Measurements from ENCODE around the gene AURKAIP1. TPM values are rescaled to one million over a fixed set of nuclear protein-coding genes. Genes with fewer than 3 reads are reported as not detected.
A peak's percentile ranks its signal among the peaks of the same experiment; 100 is the strongest.

AURKAIP1 gene
- total and polyA plus RNA-seq, 2 of the 13 experiments (the other 11 are each of a cell fraction or from before 2014, with no cell fraction given): 69.5 to 175 TPM

- TF ChIP-seq CAMTA2 (CRISPR knock-in tag; IDR thresholded peaks at IDR 0.05; ENCODE audit: borderline replicate concordance): no peak
- no peak for TF ChIP-seq STAG1 (CRISPR knock-in tag; IDR thresholded peaks at IDR 0.05)
- TF ChIP-seq ZBTB33 (CRISPR knock-in tag; IDR thresholded peaks at IDR 0.05): no peak
- TF ChIP-seq ZNF788 (CRISPR knock-in tag; IDR thresholded peaks at IDR 0.05; ENCODE audit: borderline replicate concordance): no peak
- TF ChIP-seq SIN3A (IDR thresholded peaks at IDR 0.05; ENCODE audit: borderline replicate concordance, low read depth, low read length): no peak
- TF ChIP-seq PATZ1 (CRISPR knock-in tag; IDR thresholded peaks at IDR 0.05): no peak
- no peak for TF ChIP-seq ARID3A (IDR thresholded peaks at IDR 0.05; ENCODE audit: low read depth, low read length)
- TF ChIP-seq FOXA3 (CRISPR knock-in tag; IDR thresholded peaks at IDR 0.05): no peak
- TF ChIP-seq ZNF224 (CRISPR knock-in tag; IDR thresholded peaks at IDR 0.05): no peak
- TF ChIP-seq ZNF543 (CRISPR knock-in tag; IDR thresholded peaks at IDR 0.05): 0 out of 2 replicates have a peak, but pooled peaks have one; percentile 53
- no peak for TF ChIP-seq HBP1 (CRISPR knock-in tag; IDR thresholded peaks at IDR 0.05; ENCODE audit: low read depth)
- TF ChIP-seq, protein P1, sequence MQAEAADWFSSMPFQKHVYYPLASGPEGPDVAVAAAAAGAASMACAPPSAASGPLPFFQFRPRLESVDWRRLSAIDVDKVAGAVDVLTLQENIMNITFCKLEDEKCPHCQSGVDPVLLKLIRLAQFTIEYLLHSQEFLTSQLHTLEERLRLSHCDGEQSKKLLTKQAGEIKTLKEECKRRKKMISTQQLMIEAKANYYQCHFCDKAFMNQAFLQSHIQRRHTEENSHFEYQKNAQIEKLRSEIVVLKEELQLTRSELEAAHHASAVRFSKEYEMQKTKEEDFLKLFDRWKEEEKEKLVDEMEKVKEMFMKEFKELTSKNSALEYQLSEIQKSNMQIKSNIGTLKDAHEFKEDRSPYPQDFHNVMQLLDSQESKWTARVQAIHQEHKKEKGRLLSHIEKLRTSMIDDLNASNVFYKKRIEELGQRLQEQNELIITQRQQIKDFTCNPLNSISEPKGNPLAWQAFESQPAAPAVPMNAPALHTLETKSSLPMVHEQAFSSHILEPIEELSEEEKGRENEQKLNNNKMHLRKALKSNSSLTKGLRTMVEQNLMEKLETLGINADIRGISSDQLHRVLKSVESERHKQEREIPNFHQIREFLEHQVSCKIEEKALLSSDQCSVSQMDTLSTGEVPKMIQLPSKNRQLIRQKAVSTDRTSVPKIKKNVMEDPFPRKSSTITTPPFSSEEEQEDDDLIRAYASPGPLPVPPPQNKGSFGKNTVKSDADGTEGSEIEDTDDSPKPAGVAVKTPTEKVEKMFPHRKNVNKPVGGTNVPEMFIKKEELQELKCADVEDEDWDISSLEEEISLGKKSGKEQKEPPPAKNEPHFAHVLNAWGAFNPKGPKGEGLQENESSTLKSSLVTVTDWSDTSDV (CRISPR knock-in tag; IDR thresholded peaks at IDR 0.05): 0 out of 2 replicates have a peak, but pooled peaks have one; percentile 55
- TF ChIP-seq FOXK1 (CRISPR knock-in tag; IDR thresholded peaks at IDR 0.05; ENCODE audit: borderline replicate concordance, low read depth): no peak
- no peak for TF ChIP-seq KLF13 (CRISPR knock-in tag; IDR thresholded peaks at IDR 0.05)
- TF ChIP-seq DNMT3B (CRISPR knock-in tag; conservative IDR thresholded peaks at IDR 0.05): no peak
- TF ChIP-seq ATF2 (CRISPR knock-in tag; IDR thresholded peaks at IDR 0.05): no peak
- 0 out of 2 replicates have a peak, but pooled peaks have one; percentile 29 for TF ChIP-seq ZNF329 (CRISPR knock-in tag; IDR thresholded peaks at IDR 0.05; ENCODE audit: low read depth)
- TF ChIP-seq ZNF572 (CRISPR knock-in tag; IDR thresholded peaks at IDR 0.05): no peak
- no peak for TF ChIP-seq ZNF614 (CRISPR knock-in tag; IDR thresholded peaks at IDR 0.05; ENCODE audit: borderline replicate concordance)
These were observed 45.7 kb upstream of the AURKAIP1 start (continued) for GRCh38 chr1:1420654-1421141.
